Spleen (tissue), 11 donors: ENCODE measurements around the gene KRT8. TPM values are rescaled to one million over a fixed set of nuclear protein-coding genes. Genes with fewer than 3 reads are reported as not detected.
A peak's percentile ranks its signal among the peaks of the same experiment; 100 is the strongest.

Experiments used
- DNase-seq: peaks from one replicate; pipeline ENCODE4 v3.0.0-alpha.2; 2020
- H3K27ac ChIP-seq, 8 donors: fragments of 200-600 bp; sonication (generic) in 7 of 8; 1 replicate in 4 of 8; 2 replicates in 4 of 8; pipeline versions ENCODE4 v1.5.0 to v1.8.0; 2016 to 2021; ENCODE audit warnings: inconsistent platforms in 4 of 8, mild to moderate bottlenecking in 4 of 8, moderate library complexity in 1 of 8
- H3K27me3 ChIP-seq, 7 donors: fragments of 200-600 bp; sonication (generic) in 6 of 7; replicated peaks in 1 of 7; 1 replicate in 4 of 7; 2 replicates in 3 of 7; pipeline versions ENCODE4 v1.5.0 to v1.8.0; 2016 to 2021; ENCODE audit warnings: inconsistent platforms in 3 of 7, mild to moderate bottlenecking in 1 of 7
- H3K36me3 ChIP-seq, 6 donors: fragments of 200-600 bp; sonication (generic) in 5 of 6; 1 replicate in 4 of 6; 2 replicates in 2 of 6; pipeline versions ENCODE4 v1.5.0 to v1.8.0; 2016 to 2021; ENCODE audit warnings: inconsistent platforms in 2 of 6
- H3K4me1 ChIP-seq, 6 donors: fragments of 200-600 bp; sonication (generic) in 5 of 6; 1 replicate in 3 of 6; 2 replicates in 3 of 6; pipeline versions ENCODE4 v1.5.0 to v1.8.0; 2016 to 2021; ENCODE audit warnings: inconsistent platforms in 3 of 6
- H3K4me3 ChIP-seq, 8 donors: fragments of 200-600 bp; sonication (generic) in 7 of 8; 1 replicate in 4 of 8; 2 replicates in 4 of 8; pipeline versions ENCODE4 v1.5.0 to v1.8.0; 2016 to 2021; ENCODE audit warnings: inconsistent platforms in 4 of 8, mild to moderate bottlenecking in 4 of 8, moderate library complexity in 2 of 8
- H3K9me3 ChIP-seq, 8 donors: fragments of 200-600 bp; sonication (generic) in 7 of 8; 1 replicate in 4 of 8; 2 replicates in 4 of 8; pipeline versions ENCODE4 v1.5.0 to v1.8.0; 2016 to 2021; ENCODE audit warnings: inconsistent platforms in 4 of 8
- POLR2A ChIP-seq, 3 donors: fragments of 450-650 bp; IDR thresholded peaks; one replicate each; pipeline ENCODE4 v1.5.1; 2017; ENCODE audit warnings: antibody characterized with exemption in 3 of 3, mild to moderate bottlenecking in 1 of 3
- POLR2AphosphoS5 ChIP-seq, 3 donors: sonication (generic); formaldehyde crosslinking; IDR thresholded peaks; one replicate each; pipeline ENCODE4 v1.5.1; 2017; ENCODE audit warnings: antibody characterized with exemption in 3 of 3
- WGBS, 5 donors: extraction: QIAGEN DNeasy Blood & Tissue Kit in 3 of 5; methylation state at CpG; one replicate each; pipeline versions ENCODE4 v1.1.5 to v1.1.7; 2013 to 2018; 5-methylcytosine and 5-hydroxymethylcytosine counted together
- intact Hi-C: fragments of 100-400 bp; cut with DNase I; formaldehyde crosslinking; loops from one replicate; pipeline ENCODE4 v1.15.0; 2023; ENCODE audit warnings: low total_unique reads
- polyA plus RNA-seq, 3 donors: library from polyadenylated mRNA; stranded (reverse); fragments of 200-250 nt; gene quantifications; one replicate each; pipeline ENCODE4 v1.2.1, GENCODE V29; 2013
- total RNA-seq, 7 donors: library from RNA; depleted of rRNA in 3 of 7; stranded (reverse); fragments of >200 nt in 3 of 7; fragmentation: NEBNext Ultra II Directional in 4 of 7; extraction: Animal tissue kit (Norgen Biotek cat#: 25700) in 4 of 7; gene quantifications; one replicate each; pipeline versions ENCODE4 v1.1.0 to v1.2.1, GENCODE V29; 2016 to 2021
- TF ChIP-seq, protein P1 (sequence below), 11 experiments: fragments of 200-600 bp in 7 of 11; fragments of 450-650 bp in 4 of 11; sonication (generic) in 4 of 11; IDR thresholded peaks in 8 of 11; conservative IDR thresholded peaks in 3 of 11; 1 replicate in 7 of 11; 2 replicates in 4 of 11; pipeline versions ENCODE4 v1.4.0 to v1.8.0; 2016 to 2021; ENCODE audit warnings: antibody characterized with exemption in 11 of 11, inconsistent platforms in 4 of 11, mild to moderate bottlenecking in 1 of 11
- donor health status: healthy with polysubstance abuse.
- donor health status: DM: no; HTN: no; CAD: no; lungs with moderate emphysema.
- donor health status: DM: no; HTN: no; CAD: no.
- donor health status: Bipolar disorder and iron deficiency.
- donor health status: healthy.
- donor health status: DM: no; HTN: no; CAD: no.
- donor health status: DM: yes; HTN: yes; CAD: no.

KRT8 gene
- total and polyA plus RNA-seq, 10 donors = 10.0 to 23.1 (median 18.9) TPM

DNA sequence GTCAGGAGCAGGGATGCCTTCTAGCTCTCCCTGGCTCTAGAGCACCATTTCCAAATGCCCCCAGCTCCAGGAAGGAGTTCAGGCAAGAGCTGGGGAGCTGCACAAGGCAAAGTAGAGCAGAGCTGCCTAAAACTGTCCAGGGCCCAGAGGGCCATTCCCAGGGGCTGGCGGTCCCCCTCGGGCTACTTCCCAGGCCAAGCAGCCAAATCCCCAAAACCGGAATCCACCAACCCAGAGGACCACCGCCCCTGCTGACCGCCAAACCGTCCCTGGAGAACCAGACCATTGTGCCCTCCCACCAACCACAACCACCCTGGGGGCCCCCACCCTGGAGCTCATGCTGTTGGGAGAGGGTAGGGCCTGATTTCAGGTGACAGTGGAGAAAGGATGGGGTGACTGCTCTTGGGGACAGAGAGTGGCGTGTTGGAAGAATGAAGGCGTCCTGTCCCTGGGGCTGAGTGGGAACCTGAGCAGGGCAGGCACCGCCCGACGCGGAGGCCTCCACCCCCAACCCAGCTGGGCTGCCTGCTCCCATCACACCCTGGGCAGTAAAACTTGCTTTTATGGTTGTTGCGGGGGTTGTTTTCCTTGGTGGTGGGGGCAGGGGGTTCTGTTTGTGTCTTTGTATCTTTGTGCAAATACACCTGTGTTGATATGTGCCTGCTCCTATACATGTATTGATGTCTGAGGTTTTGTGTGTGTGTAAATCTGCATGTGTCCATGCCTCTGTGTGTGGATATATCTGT, 32.1 kb downstream of the KRT8 start:
- Histone ChIP-seq H3K4me1 (peaks cover 0 to 48% (median 26%) of the 10 kb centered on the region in 6 donors), H3K27me3 (peaks cover 0 to 21% (median 0%) of the 10 kb centered on the region in 7 donors), H3K27ac (peak overlapping the region in 1 of 8 donors; percentile 63), H3K4me3 (no peak overlapping the region), H3K9me3 (no peaks in the 10 kb centered on the region), H3K36me3 (no peaks in the 10 kb centered on the region)
- TF ChIP-seq POLR2AphosphoS5 (IDR thresholded peaks at IDR 0.05) = no peak
- TF ChIP-seq, protein P1, sequence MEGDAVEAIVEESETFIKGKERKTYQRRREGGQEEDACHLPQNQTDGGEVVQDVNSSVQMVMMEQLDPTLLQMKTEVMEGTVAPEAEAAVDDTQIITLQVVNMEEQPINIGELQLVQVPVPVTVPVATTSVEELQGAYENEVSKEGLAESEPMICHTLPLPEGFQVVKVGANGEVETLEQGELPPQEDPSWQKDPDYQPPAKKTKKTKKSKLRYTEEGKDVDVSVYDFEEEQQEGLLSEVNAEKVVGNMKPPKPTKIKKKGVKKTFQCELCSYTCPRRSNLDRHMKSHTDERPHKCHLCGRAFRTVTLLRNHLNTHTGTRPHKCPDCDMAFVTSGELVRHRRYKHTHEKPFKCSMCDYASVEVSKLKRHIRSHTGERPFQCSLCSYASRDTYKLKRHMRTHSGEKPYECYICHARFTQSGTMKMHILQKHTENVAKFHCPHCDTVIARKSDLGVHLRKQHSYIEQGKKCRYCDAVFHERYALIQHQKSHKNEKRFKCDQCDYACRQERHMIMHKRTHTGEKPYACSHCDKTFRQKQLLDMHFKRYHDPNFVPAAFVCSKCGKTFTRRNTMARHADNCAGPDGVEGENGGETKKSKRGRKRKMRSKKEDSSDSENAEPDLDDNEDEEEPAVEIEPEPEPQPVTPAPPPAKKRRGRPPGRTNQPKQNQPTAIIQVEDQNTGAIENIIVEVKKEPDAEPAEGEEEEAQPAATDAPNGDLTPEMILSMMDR (IDR thresholded peaks at IDR 0.05 in 8 of 11, conservative IDR thresholded peaks at IDR 0.05 in 3 of 11) = no peak
- no peak for TF ChIP-seq POLR2A (IDR thresholded peaks at IDR 0.05)
- 89 to 96% (median 91%) methylated on average over 7 to 13 of the region's 13 CpGs for WGBS, 5 donors
- DNase-seq = no peak
- intact Hi-C loops = no loop called here

DNA sequence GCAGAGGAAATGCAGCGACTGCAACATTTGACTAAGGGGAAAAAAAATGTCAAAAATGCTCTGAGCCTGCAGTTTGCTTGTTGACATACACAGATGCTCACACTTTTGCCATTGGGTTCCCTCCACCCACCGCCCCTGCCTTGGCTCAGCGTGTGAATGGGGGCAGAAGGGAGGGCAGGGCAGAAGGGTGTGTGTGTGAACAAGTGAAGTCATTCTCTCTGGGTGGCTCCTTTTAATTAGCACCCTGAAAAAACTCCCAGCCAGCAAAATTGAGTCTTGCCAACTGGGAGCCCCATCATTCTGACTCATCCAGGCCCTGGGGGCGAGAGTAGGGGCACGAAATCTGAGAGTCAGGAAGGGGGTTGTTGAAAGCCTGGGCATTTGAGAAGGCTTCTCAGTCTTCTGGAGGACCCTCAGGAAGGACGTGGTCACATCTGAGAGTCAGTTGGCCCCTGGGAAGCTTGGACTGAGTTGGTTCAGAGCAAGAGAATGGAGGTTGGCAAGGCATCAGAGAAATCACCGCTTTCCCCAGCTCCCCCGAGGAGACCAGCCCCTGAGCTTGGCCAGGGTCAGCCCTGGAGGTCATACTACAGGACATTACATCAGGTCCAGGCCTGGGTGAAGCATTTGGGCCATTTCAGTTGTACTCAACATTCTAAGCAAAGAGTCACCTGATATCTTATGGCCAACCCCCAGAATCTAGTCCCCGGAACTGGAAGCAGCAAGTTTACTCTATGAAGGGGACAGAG, 33.4 kb downstream of the KRT8 start:
- TF ChIP-seq POLR2AphosphoS5 (IDR thresholded peaks at IDR 0.05) (no peak), POLR2A (IDR thresholded peaks at IDR 0.05) (no peak)
- TF ChIP-seq, protein P1 (IDR thresholded peaks at IDR 0.05 in 8 of 11, conservative IDR thresholded peaks at IDR 0.05 in 3 of 11) = no peak
- H3K9me3 ChIP-seq = no peaks in the 10 kb centered on the region
- no peak for DNase-seq
- peaks cover 0 to 58% (median 32%) of the 10 kb centered on the region in 6 donors for H3K4me1 ChIP-seq
- intact Hi-C loops = no loop called here
- H3K27ac ChIP-seq = peak overlapping the region in 5 of 8 donors; percentile 14 to 50 (median 32)
- H3K36me3 ChIP-seq = no peaks in the 10 kb centered on the region
- H3K27me3 ChIP-seq = peaks cover 0 to 21% (median 0%) of the 10 kb centered on the region in 7 donors
- 67 to 74% (median 69%) methylated on average over 9 of the region's 9 CpGs for WGBS, 5 donors
- H3K4me3 ChIP-seq = no peak overlapping the region

DNA sequence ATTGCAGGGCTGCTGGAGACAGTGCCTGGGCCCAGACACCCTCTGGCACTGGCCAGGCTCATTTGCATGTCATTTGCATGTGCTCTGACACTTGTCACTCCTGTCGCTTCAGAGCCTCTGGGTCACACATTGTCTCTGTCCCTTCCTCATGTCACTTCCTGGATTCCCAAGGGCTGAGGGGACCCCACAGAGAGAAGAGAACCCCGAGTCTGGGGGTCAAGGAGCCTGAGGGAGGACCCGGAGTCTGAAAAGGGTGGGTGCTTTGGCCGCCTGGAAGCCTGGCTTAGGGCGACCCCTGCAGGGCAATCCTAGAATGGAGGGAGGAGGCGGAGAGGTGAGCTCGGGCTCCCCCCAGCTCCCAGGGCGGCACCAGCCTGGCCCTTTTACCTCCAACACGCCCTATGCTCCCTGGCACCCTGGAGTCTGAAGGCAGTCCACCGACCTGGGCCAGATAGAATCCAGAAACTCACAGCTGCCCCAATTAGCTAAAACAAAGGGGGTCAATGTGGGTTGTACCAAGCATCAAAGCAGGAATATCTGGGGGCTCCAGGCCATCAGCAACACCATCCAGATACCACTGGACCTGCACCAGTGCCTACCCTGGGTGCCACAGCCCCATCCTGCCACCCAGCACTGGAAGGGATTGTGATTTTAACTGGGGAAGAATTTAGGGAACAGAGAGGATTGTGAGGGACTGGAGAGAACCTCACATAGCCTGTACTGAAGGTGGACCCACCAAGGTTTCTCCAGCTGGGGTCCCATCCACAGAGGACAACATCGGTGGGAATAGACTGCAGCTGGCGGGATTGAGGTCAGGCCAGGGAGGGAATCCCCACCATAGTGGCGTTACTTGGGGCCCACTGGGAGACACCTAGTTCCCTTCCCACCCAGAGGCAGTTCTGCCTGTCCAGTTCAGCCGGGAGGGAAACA, 34.2 kb downstream of the KRT8 start:
- Histone ChIP-seq H3K9me3 (no peaks in the 10 kb centered on the region), H3K4me3 (peak overlapping the region in 1 of 8 donors; percentile 36), H3K36me3 (no peaks in the 10 kb centered on the region), H3K27ac (peak overlapping the region in 4 of 8 donors; percentile 14 to 50 (median 40)), H3K27me3 (peaks cover 0 to 21% (median 0%) of the 10 kb centered on the region in 7 donors), H3K4me1 (peaks cover 0 to 58% (median 32%) of the 10 kb centered on the region in 6 donors)
- 23 to 35% (median 27%) methylated on average over 10 to 14 of the region's 14 CpGs for WGBS, 5 donors
- DNase-seq = peak; percentile 86
- intact Hi-C loops = no loop called here
- TF ChIP-seq, protein P1 (IDR thresholded peaks at IDR 0.05 in 8 of 11, conservative IDR thresholded peaks at IDR 0.05 in 3 of 11) = peak in 10 of 11 experiments; percentile 31 to 87 (median 71)
- TF ChIP-seq POLR2AphosphoS5 (IDR thresholded peaks at IDR 0.05) = no peak
